ENCODE data around the gene DDRGK1. TPM values are rescaled to one million over a fixed set of nuclear protein-coding genes. Genes with fewer than 3 reads are reported as not detected.

DDRGK1 gene
- total and polyA plus RNA-seq, 2 of the 8 experiments (the other 6 are each of a cell fraction or from before 2014, with no cell fraction given) = 29.4 to 42.0 TPM

DNA sequence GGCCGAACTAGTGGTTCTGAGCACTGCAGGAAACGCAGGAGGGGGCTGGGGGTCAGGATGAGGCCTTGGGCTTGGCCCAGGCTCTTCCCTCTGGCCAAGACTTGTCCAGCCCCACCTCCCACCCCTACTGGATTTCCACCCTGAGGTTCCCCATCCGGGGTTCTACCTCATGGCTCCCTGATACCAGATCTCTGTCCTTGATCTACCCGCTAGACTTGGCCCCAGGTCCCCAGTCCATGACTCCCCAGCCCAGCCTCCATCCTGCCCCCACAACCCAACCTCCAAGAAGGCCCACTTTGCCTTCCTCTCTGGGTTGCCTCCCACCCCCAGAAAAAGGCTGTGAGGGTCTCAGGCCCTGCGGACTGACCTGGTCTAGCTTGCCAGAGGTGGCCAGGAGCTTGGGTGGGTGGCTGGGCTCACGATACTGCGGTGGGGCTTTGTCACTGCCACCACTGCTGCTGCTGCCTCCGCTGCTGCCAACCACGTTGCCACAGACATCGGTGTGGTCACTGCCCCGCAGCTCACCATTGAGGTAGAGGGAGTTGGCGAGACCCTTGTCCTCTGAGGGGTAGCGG is 38.1 kb downstream of the DDRGK1 start:
- WGBS, 2 experiments (ENCODE audit: extremely low coverage in 1 of 2, insufficient coverage in 1 of 2, insufficient read length in 1 of 2, insufficient replicate concordance in 2 of 2, low coverage in 1 of 2, low lambda C conversion rate in 2 of 2, missing lambda C conversion rate in 1 of 2) = 94% methylated on average over 13 of the region's 13 CpGs; no CpG with 5 or more reads in 1 of the 2 experiments
- TF ChIP-seq YY1 (IDR thresholded peaks at IDR 0.05; ENCODE audit: low read depth, low read length) (no peak), CHD1 (IDR thresholded peaks at IDR 0.05; ENCODE audit: low read depth, low read length) (no peak), RBBP5 (IDR thresholded peaks at IDR 0.05; ENCODE audit: borderline replicate concordance, low read depth, low read length) (no peak), TCF12 (IDR thresholded peaks at IDR 0.05; ENCODE audit: low read depth, low read length) (no peak), TBP (IDR thresholded peaks at IDR 0.05; ENCODE audit: low read depth, low read length) (no peak), POLR2A (IDR thresholded peaks at IDR 0.05; ENCODE audit: control extremely low read depth in 1 of 2, low read depth in 2 of 2, low read length in 2 of 2) (no peak), SRF (IDR thresholded peaks at IDR 0.05; ENCODE audit: low read depth, low read length) (no peak), KDM1A (IDR thresholded peaks at IDR 0.05; ENCODE audit: borderline replicate concordance, low read length) (no peak), CEBPB (IDR thresholded peaks at IDR 0.05; ENCODE audit: low read depth, low read length) (no peak), CREB1 (IDR thresholded peaks at IDR 0.05) (no peak), RAD21 (IDR thresholded peaks at IDR 0.05 in 1 of 2, conservative IDR thresholded peaks at IDR 0.05 in 1 of 2; ENCODE audit: low read depth in 2 of 2, low read length in 2 of 2) (no peak), TAF7 (optimal IDR thresholded peaks at IDR 0.05; ENCODE audit: borderline replicate concordance, low read depth, low read length) (no peak), POU5F1 (IDR thresholded peaks at IDR 0.05; ENCODE audit: low read depth, low read length) (no peak)
- TF ChIP-seq, protein P1, sequence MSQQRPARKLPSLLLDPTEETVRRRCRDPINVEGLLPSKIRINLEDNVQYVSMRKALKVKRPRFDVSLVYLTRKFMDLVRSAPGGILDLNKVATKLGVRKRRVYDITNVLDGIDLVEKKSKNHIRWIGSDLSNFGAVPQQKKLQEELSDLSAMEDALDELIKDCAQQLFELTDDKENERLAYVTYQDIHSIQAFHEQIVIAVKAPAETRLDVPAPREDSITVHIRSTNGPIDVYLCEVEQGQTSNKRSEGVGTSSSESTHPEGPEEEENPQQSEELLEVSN (IDR thresholded peaks at IDR 0.05) = no peak

More for the DNA sequence above, 38.1 kb downstream of the DDRGK1 start:
- FAIRE-seq (no peak), DNase-seq (ENCODE audit: low read depth in 1 of 2, low spot score in 2 of 2) (no peak)
- H4K8ac ChIP-seq (ENCODE audit: extremely low read depth, insufficient read depth, low read length) = no peak overlapping the region
- CTCF ChIA-PET (ENCODE audit: partially characterized antibody) = interaction anchor here (1.2 to 1.7 kb wide), 3 partner anchors 49 to 113 kb away, joined by 3 to 6 read pairs (median 4); no protein-coding TSS in a partner anchor
- H2AFZ ChIP-seq (ENCODE audit: low read length) = no peak overlapping the region
- no peak overlapping the region for H2BK12ac ChIP-seq (ENCODE audit: low read depth, low read length)
- H3K18ac ChIP-seq (ENCODE audit: extremely low read depth, low read length) = no peak overlapping the region
- H3K9me3 ChIP-seq (ENCODE audit: insufficient read depth in 2 of 2, low read depth in 1 of 2, low read length in 1 of 2) = no peaks in the 10 kb centered on the region
- H3K27me3 ChIP-seq (replicated peaks in 1 of 4; ENCODE audit: control insufficient read depth in 3 of 4, extremely low read depth in 1 of 4, insufficient read depth in 3 of 4, low read length in 3 of 4) = no peaks in the 10 kb centered on the region; a peak in 1 of 7 replicates
- H3K36me3 ChIP-seq (ENCODE audit: control insufficient read depth in 2 of 4, insufficient read depth in 4 of 4, low read length in 3 of 4) = peaks cover 0 to 15% (median 2%) of the 10 kb centered on the region in 4 experiments; a peak in 5 of 8 replicates
- no peak overlapping the region for H3K14ac ChIP-seq (ENCODE audit: insufficient read length)
- H3K4me3 ChIP-seq (ENCODE audit: extremely low read depth in 1 of 4, insufficient read depth in 2 of 4, low read depth in 3 of 4, low read length in 4 of 4) = no peak overlapping the region
- H3K4me1 ChIP-seq (replicated peaks in 1 of 4; ENCODE audit: control insufficient read depth in 3 of 4, insufficient read depth in 4 of 4, low read length in 3 of 4) = peaks cover 5 to 22% (median 17%) of the 10 kb centered on the region in 4 experiments
- no peak overlapping the region for H2BK120ac ChIP-seq (replicated peaks; ENCODE audit: low read depth, low read length)
- no peaks in the 10 kb centered on the region for H3K79me2 ChIP-seq (ENCODE audit: control insufficient read depth in 1 of 2, insufficient read depth in 2 of 2, low read length in 2 of 2)
- no peak overlapping the region for H4K5ac ChIP-seq (ENCODE audit: insufficient read length, low read depth, low read length)
- H3K4ac ChIP-seq (replicated peaks; ENCODE audit: insufficient read length, low read depth, low read length) = no peak overlapping the region
- H3K27ac ChIP-seq (ENCODE audit: low read depth, low read length) = no peak overlapping the region
- H3K79me1 ChIP-seq (ENCODE audit: low read depth, low read length) = no peaks in the 10 kb centered on the region
- no peak overlapping the region for H2BK15ac ChIP-seq (ENCODE audit: low read length)
- no peak overlapping the region for H3K4me2 ChIP-seq (ENCODE audit: insufficient read depth in 1 of 2, low read depth in 2 of 2, low read length in 2 of 2)
- H2BK20ac ChIP-seq (ENCODE audit: low read length) = no peak overlapping the region
- no peak overlapping the region for H2AK5ac ChIP-seq (ENCODE audit: low read depth, low read length)
- H3K56ac ChIP-seq (replicated peaks; ENCODE audit: insufficient read length, low read depth, low read length) = no peak overlapping the region
- H3K23ac ChIP-seq (ENCODE audit: insufficient read length) = no peak overlapping the region
- POLR2A ChIA-PET (ENCODE audit: partially characterized antibody) = interaction anchor here (1.3 to 2.8 kb wide), 3 partner anchors 19 to 54 kb away, joined by 3 to 11 read pairs (median 3); partner anchors contain the start of gene ITPA
- no peak overlapping the region for H4K91ac ChIP-seq (replicated peaks; ENCODE audit: insufficient read length, low read length)
- H3K23me2 ChIP-seq (ENCODE audit: low read depth, low read length) = peaks cover 7% of the 10 kb centered on the region; the same call in 1 of the 2 replicates
- peak overlapping the region; percentile 60; the same call in 1 of the 2 replicates for H2BK5ac ChIP-seq (ENCODE audit: low read depth, low read length)
- H3K9ac ChIP-seq (replicated peaks in 1 of 4; ENCODE audit: extremely low read depth in 1 of 4, low read depth in 3 of 4, low read length in 3 of 4) = no peak overlapping the region
- H4K20me1 ChIP-seq (replicated peaks in 1 of 2; ENCODE audit: control insufficient read depth in 1 of 2, insufficient read depth in 2 of 2, low read length in 2 of 2) = no peaks in the 10 kb centered on the region
